Right ventricle myocardium inferior (tissue), 1 donor: ENCODE data around the gene ABI1. TPM values are rescaled to one million over a fixed set of nuclear protein-coding genes. Genes with fewer than 3 reads are reported as not detected.
"Not testable (repeated sequence)": the region's sequence is repeated elsewhere in the genome, so short reads cannot be mapped to it uniquely, and the experiment has no call there.

Source experiments
- ATAC-seq: fragments of 200-7000 bp; cut with Tn5 transposase; one replicate; pipeline ENCODE4 v1.9.1; 2020; ENCODE audit warnings: mild to moderate bottlenecking, moderate library complexity
- DNase-seq: peaks from one replicate; pipeline ENCODE4 v3.0.0; 2021; ENCODE audit errors: missing footprints
- intact Hi-C: fragments of 100-400 bp; cut with DNase I; formaldehyde crosslinking; loops from one replicate; pipeline ENCODE4 v1.11.0; 2022
- long read RNA-seq: library from polyadenylated mRNA; unstranded; transcript quantifications from one replicate; pipeline ENCODE4 v2.0.0, GENCODE V29; 2021
- total RNA-seq: library from RNA; stranded (reverse); fragmentation: NEBNext Ultra II Directional; extraction: Animal tissue kit (Norgen Biotek cat#: 25700); gene quantifications from one replicate; pipeline ENCODE4 v1.2.1, GENCODE V29; 2021
- donor health status: DM: no; HTN: yes; CAD: no; lungs with severe emphysema.

Gene ABI1
- total RNA-seq: 28.0 TPM
- long read RNA-seq, partial matches to known transcripts: 0 of 5 reads
- long read RNA-seq, other reads (novel, unspliced or antisense): 0 of 5 reads

GRCh38 chr10:26860443-26861204 lies at the start of gene ABI1:
TSS of gene ABI1 (minus strand) at chr10:26860958. CDS start at chr10:26860863, 95 bp downstream.
- peak; percentile 98 for DNase-seq
- intact Hi-C loops: loop anchor here (2.0 kb wide), 1 partner anchor 164 kb away; the partner anchor contains the start of gene PDSS1
- peak; percentile 98 for ATAC-seq

- intact Hi-C loops: no loop called here
- no peak for ATAC-seq
- DNase-seq: no peak
These were observed 49.0 kb upstream of the ABI1 start for GRCh38 chr10:26909753-26910152.

- intact Hi-C loops, DNase-seq, ATAC-seq: not testable (repeated sequence)
These were observed 44.6 kb upstream of the ABI1 start for GRCh38 chr10:26905253-26905781.

GRCh38 chr10:26903431-26904217 lies 42.9 kb upstream of the ABI1 start:
- ATAC-seq: no peak
- intact Hi-C loops: no loop called here
- DNase-seq: no peak

GRCh38 chr10:26892306-26892923 lies 31.7 kb upstream of the ABI1 start:
- intact Hi-C loops, ATAC-seq, DNase-seq: not testable (repeated sequence)

- intact Hi-C loops: no loop called here
- DNase-seq (no peak), ATAC-seq (no peak)
These were observed 30.2 kb upstream of the ABI1 start for GRCh38 chr10:26890956-26891355.

- intact Hi-C loops: loop anchor here (10.0 kb wide), 1 partner anchor 283 kb away; no protein-coding TSS in a partner anchor
- DNase-seq (no peak), ATAC-seq (no peak)
These were observed 27.0 kb upstream of the ABI1 start for GRCh38 chr10:26887611-26888215.

GRCh38 chr10:26881600-26882331 lies 21.0 kb upstream of the ABI1 start:
- intact Hi-C loops: loop anchor here (2.0 to 10.0 kb wide), 3 partner anchors 155 to 277 kb away; no protein-coding TSS in a partner anchor
- no peak for DNase-seq
- peak; percentile 70 for ATAC-seq

- DNase-seq: no peak
- no peak for ATAC-seq
- intact Hi-C loops: loop anchor here (5.0 to 10.0 kb wide), 2 partner anchors 197 to 275 kb away; no protein-coding TSS in a partner anchor
These were observed 19.0 kb upstream of the ABI1 start for GRCh38 chr10:26879744-26880143.

- DNase-seq: no peak
- ATAC-seq: no peak
- intact Hi-C loops: no loop called here
These were observed 10.0 kb upstream of the ABI1 start for GRCh38 chr10:26870766-26871165.

GRCh38 chr10:26869528-26869927 lies 8.8 kb upstream of the ABI1 start:
- intact Hi-C loops: no loop called here
- ATAC-seq: no peak
- DNase-seq: no peak

GRCh38 chr10:26863351-26864076 lies 2.8 kb upstream of the ABI1 start:
- ATAC-seq: no peak
- no peak for DNase-seq
- intact Hi-C loops: no loop called here

- intact Hi-C loops: loop anchor here (2.0 kb wide), 1 partner anchor 165 kb away; the partner anchor contains the start of gene PDSS1
These were observed 644 bp upstream of the ABI1 start for GRCh38 chr10:26861205-26861998.

GRCh38 chr10:26860102-26860442 lies 686 bp downstream of the ABI1 start:
- intact Hi-C loops: loop anchor here (2.0 kb wide), 1 partner anchor 163 kb away; the partner anchor contains the start of gene PDSS1
- DNase-seq (peak; percentile 80), ATAC-seq (peak; percentile 44)

More at GRCh38 chr10:26861205-26861998, 644 bp upstream of the ABI1 start:
- ATAC-seq (no peak), DNase-seq (no peak)

GRCh38 chr10:26859241-26860101 lies 1.3 kb downstream of the ABI1 start:
- intact Hi-C loops: loop anchor here (2.0 kb wide), 1 partner anchor 163 kb away; the partner anchor contains the start of gene PDSS1

More at GRCh38 chr10:26859241-26860101, 1.3 kb downstream of the ABI1 start:
- DNase-seq (no peak), ATAC-seq (no peak)
